ENCODE measurements around the gene ZBTB9. TPM values are rescaled to one million over a fixed set of nuclear protein-coding genes. Genes with fewer than 3 reads are reported as not detected.
A peak's percentile ranks its signal among the peaks of the same experiment; 100 is the strongest.

The ZBTB9 gene
- total RNA-seq (8.6 TPM), polyA plus RNA-seq (10 to 100 TPM in 1 of 4 donors, 1 to 10 TPM in 3; 4.5 to 11.7 (median 6.8) TPM)

GRCh38 chr6:33454009-33454946 lies at the start of gene ZBTB9:
TSS of gene ZBTB9 (plus strand) at chr6:33454576. CDS start at chr6:33455101, 525 bp downstream.
- peak; percentile 100 for ATAC-seq (ENCODE audit: low read depth in 2 of 2)
- Mint-ChIP-seq H3K27ac (peak within 1 kb of the TSS; percentile 91 to 98 (median 96)), H3K4me1 (peaks cover 11 to 49% (median 23%) of the 10 kb centered on the region in 4 donors), H3K9me3 (peaks cover 0 to 2% (median 0%) of the 10 kb centered on the region in 7 donors), H3K4me3 (peak within 1 kb of the TSS; percentile 97 to 100 (median 99)), H3K27me3 (no peaks in the 10 kb centered on the region), H3K36me3 (peaks cover 13% of the 10 kb centered on the region)
- Histone ChIP-seq H3K4me3 (ENCODE audit: low read depth, low read length) (peak within 1 kb of the TSS; percentile 88), H3K9me3 (ENCODE audit: control insufficient read depth in 2 of 2, low read length in 2 of 2) (no peaks in the 10 kb centered on the region), H3K36me3 (ENCODE audit: control insufficient read depth, insufficient read depth, low read length) (peaks cover 10% of the 10 kb centered on the region), H3K27me3 (ENCODE audit: control insufficient read depth, insufficient read depth, low read length) (no peaks in the 10 kb centered on the region), H3K27ac (ENCODE audit: insufficient read depth, low read length, poor library complexity, severe bottlenecking) (peak within 1 kb of the TSS; percentile 70), H3K4me1 (ENCODE audit: control insufficient read depth, insufficient read depth, low read length, poor library complexity, severe bottlenecking) (peaks cover 28% of the 10 kb centered on the region)
- DNase-seq, result peak; percentile 93 to 96 (median 94)

- no peaks in the 10 kb centered on the region for H3K9me3 Mint-ChIP-seq
- ATAC-seq (ENCODE audit: low read depth in 2 of 2), result no peak
- H3K27ac Mint-ChIP-seq, result peak overlapping the region in 1 of 3 donors; percentile 82
Observed at GRCh38 chr6:33404884-33405283, 49.5 kb upstream of the ZBTB9 start.

GRCh38 chr6:33405386-33405940 lies 48.9 kb upstream of the ZBTB9 start:
- no peak overlapping the region for H3K27ac ChIP-seq (ENCODE audit: insufficient read depth, low read length, poor library complexity, severe bottlenecking)
- no peaks in the 10 kb centered on the region for H3K9me3 ChIP-seq (ENCODE audit: control insufficient read depth in 2 of 2, low read length in 2 of 2)
- H3K4me1 Mint-ChIP-seq, result peaks cover 5 to 27% (median 21%) of the 10 kb centered on the region in 4 donors
- no peaks in the 10 kb centered on the region for H3K9me3 Mint-ChIP-seq
- no peaks in the 10 kb centered on the region for H3K36me3 Mint-ChIP-seq
- H3K27me3 Mint-ChIP-seq, result peaks cover 5% of the 10 kb centered on the region
- peaks cover 13% of the 10 kb centered on the region for H3K4me1 ChIP-seq (ENCODE audit: control insufficient read depth, insufficient read depth, low read length, poor library complexity, severe bottlenecking)
- peak overlapping the region; percentile 32 for H3K4me3 ChIP-seq (ENCODE audit: low read depth, low read length)
- no peak for DNase-seq
- no peaks in the 10 kb centered on the region for H3K36me3 ChIP-seq (ENCODE audit: control insufficient read depth, insufficient read depth, low read length)
- peak overlapping the region in 1 of 4 donors; percentile 38 for H3K4me3 Mint-ChIP-seq
- peak overlapping the region; percentile 81 to 92 (median 89) for H3K27ac Mint-ChIP-seq
- no peaks in the 10 kb centered on the region for H3K27me3 ChIP-seq (ENCODE audit: control insufficient read depth, insufficient read depth, low read length)
- ATAC-seq (ENCODE audit: low read depth in 2 of 2), result no peak

More at GRCh38 chr6:33404884-33405283, 49.5 kb upstream of the ZBTB9 start:
- Histone ChIP-seq H3K27me3 (ENCODE audit: control insufficient read depth, insufficient read depth, low read length) (no peaks in the 10 kb centered on the region), H3K4me1 (ENCODE audit: control insufficient read depth, insufficient read depth, low read length, poor library complexity, severe bottlenecking) (peaks cover 11% of the 10 kb centered on the region), H3K27ac (ENCODE audit: insufficient read depth, low read length, poor library complexity, severe bottlenecking) (no peak overlapping the region), H3K9me3 (ENCODE audit: control insufficient read depth in 2 of 2, low read length in 2 of 2) (no peaks in the 10 kb centered on the region), H3K4me3 (ENCODE audit: low read depth, low read length) (no peak overlapping the region), H3K36me3 (ENCODE audit: control insufficient read depth, insufficient read depth, low read length) (no peaks in the 10 kb centered on the region)
- no peaks in the 10 kb centered on the region for H3K36me3 Mint-ChIP-seq
- DNase-seq, result no peak
- peaks cover 3 to 24% (median 19%) of the 10 kb centered on the region in 4 donors for H3K4me1 Mint-ChIP-seq
- H3K4me3 Mint-ChIP-seq, result peak overlapping the region in 3 of 4 donors; percentile 32 to 48 (median 43)
- peaks cover 5% of the 10 kb centered on the region for H3K27me3 Mint-ChIP-seq

GRCh38 chr6:33406126-33406525 lies 48.2 kb upstream of the ZBTB9 start:
- Histone ChIP-seq H3K27me3 (ENCODE audit: control insufficient read depth, insufficient read depth, low read length) (no peaks in the 10 kb centered on the region), H3K9me3 (ENCODE audit: control insufficient read depth in 2 of 2, low read length in 2 of 2) (no peaks in the 10 kb centered on the region), H3K27ac (ENCODE audit: insufficient read depth, low read length, poor library complexity, severe bottlenecking) (no peak overlapping the region), H3K4me1 (ENCODE audit: control insufficient read depth, insufficient read depth, low read length, poor library complexity, severe bottlenecking) (peaks cover 13% of the 10 kb centered on the region), H3K4me3 (ENCODE audit: low read depth, low read length) (no peak overlapping the region), H3K36me3 (ENCODE audit: control insufficient read depth, insufficient read depth, low read length) (no peaks in the 10 kb centered on the region)
- Mint-ChIP-seq H3K4me1 (peaks cover 5 to 27% (median 21%) of the 10 kb centered on the region in 4 donors), H3K36me3 (no peaks in the 10 kb centered on the region), H3K9me3 (no peaks in the 10 kb centered on the region), H3K27me3 (peaks cover 5% of the 10 kb centered on the region), H3K27ac (peak overlapping the region; percentile 81 to 92 (median 89)), H3K4me3 (no peak overlapping the region)
- DNase-seq, result no peak
- ATAC-seq (ENCODE audit: low read depth in 2 of 2), result no peak

- H3K36me3 ChIP-seq (ENCODE audit: control insufficient read depth, insufficient read depth, low read length), result no peaks in the 10 kb centered on the region
- H3K4me3 ChIP-seq (ENCODE audit: low read depth, low read length), result no peak overlapping the region
- H3K27me3 ChIP-seq (ENCODE audit: control insufficient read depth, insufficient read depth, low read length), result no peaks in the 10 kb centered on the region
- Mint-ChIP-seq H3K4me1 (peaks cover 5 to 34% (median 25%) of the 10 kb centered on the region in 4 donors), H3K36me3 (peaks cover under 1% of the 10 kb centered on the region), H3K27me3 (peaks cover 5% of the 10 kb centered on the region), H3K27ac (peak overlapping the region in 2 of 3 donors; percentile 32 to 96), H3K9me3 (no peaks in the 10 kb centered on the region), H3K4me3 (peak overlapping the region in 1 of 4 donors; percentile 67)
- H3K9me3 ChIP-seq (ENCODE audit: control insufficient read depth in 2 of 2, low read length in 2 of 2), result no peaks in the 10 kb centered on the region
- ATAC-seq (ENCODE audit: low read depth in 2 of 2) (no peak), DNase-seq (no peak)
- H3K27ac ChIP-seq (ENCODE audit: insufficient read depth, low read length, poor library complexity, severe bottlenecking), result peak overlapping the region; percentile 34
- H3K4me1 ChIP-seq (ENCODE audit: control insufficient read depth, insufficient read depth, low read length, poor library complexity, severe bottlenecking), result peaks cover 22% of the 10 kb centered on the region
Observed at GRCh38 chr6:33407132-33407718, 47.2 kb upstream of the ZBTB9 start.

GRCh38 chr6:33410050-33410710 lies 44.2 kb upstream of the ZBTB9 start:
- ATAC-seq (ENCODE audit: low read depth in 2 of 2) (peak; percentile 81 to 82), DNase-seq (peak; percentile 96 to 98 (median 97))
- Mint-ChIP-seq H3K4me1 (peaks cover 10 to 58% (median 38%) of the 10 kb centered on the region in 4 donors), H3K4me3 (peak overlapping the region; percentile 91 to 94 (median 93)), H3K27ac (peak overlapping the region; percentile 97 to 99 (median 99)), H3K9me3 (no peaks in the 10 kb centered on the region), H3K27me3 (peaks cover 5% of the 10 kb centered on the region), H3K36me3 (peaks cover 25% of the 10 kb centered on the region)
- Histone ChIP-seq H3K4me3 (ENCODE audit: low read depth, low read length) (peak overlapping the region; percentile 79), H3K27me3 (ENCODE audit: control insufficient read depth, insufficient read depth, low read length) (no peaks in the 10 kb centered on the region), H3K9me3 (ENCODE audit: control insufficient read depth in 2 of 2, low read length in 2 of 2) (no peaks in the 10 kb centered on the region), H3K36me3 (ENCODE audit: control insufficient read depth, insufficient read depth, low read length) (peaks cover 24% of the 10 kb centered on the region), H3K4me1 (ENCODE audit: control insufficient read depth, insufficient read depth, low read length, poor library complexity, severe bottlenecking) (peaks cover 45% of the 10 kb centered on the region), H3K27ac (ENCODE audit: insufficient read depth, low read length, poor library complexity, severe bottlenecking) (peak overlapping the region; percentile 99)
